HCT116 (cell line): Measurements from ENCODE around the gene COL18A1. TPM values are rescaled to one million over a fixed set of nuclear protein-coding genes. Genes with fewer than 3 reads are reported as not detected.

ENCODE experiments used
- ATAC-seq: fragments of 200-7000 bp; cut with Tn5 transposase; 2 replicates; pipeline ENCODE4 v1.9.1; 2020; ENCODE audit warnings: mild to moderate bottlenecking, moderate library complexity
- BruUV-seq: library from RNA; stranded (reverse); fragments of 400-500 nt; replicated peaks from 2 replicates; lab custom pipeline; 2021; lab: Mats Ljungman, UMichigan
- CTCF ChIA-PET: fragments of 300-600 bp; sonication (Branson Sonifier 250); formaldehyde crosslinking; loops from one replicate; lab custom pipeline; 2021; ENCODE audit warnings: antibody characterized with exemption; lab: Charles Lee
- POLR2A ChIA-PET: fragments of 300-600, 350-600 bp; sonication (Branson Sonifier 250); formaldehyde crosslinking; loops from one replicate; lab custom pipeline; 2021; ENCODE audit warnings: antibody characterized with exemption; lab: Charles Lee
- RAD21 ChIA-PET, 2 experiments: fragments of 300-600 bp; sonication (Branson Sonifier 250); formaldehyde crosslinking; loops; one replicate each; lab custom pipeline; 2023; ENCODE audit warnings: low total read pairs in 2 of 2; ENCODE audit not compliant: uncharacterized antibody in 2 of 2, unreplicated experiment in 2 of 2, low non-redundant PET in 1 of 2; lab: Charles Lee
- DNase-seq: peaks from one replicate; pipeline ENCODE4 v3.0.0-alpha.2; 2010; ENCODE audit warnings: low read depth, low spot score
- H2AFZ ChIP-seq: fragments of 200-600 bp; shearing (Covaris generic), sonication (generic); 2 replicates; pipeline ENCODE4 v1.6.1; 2017; ENCODE audit warnings: low read depth, mixed run types, mixed read lengths, antibody characterized with exemption, low read length; ENCODE audit not compliant: poor library complexity, severe bottlenecking
- H3K27ac ChIP-seq: 2 replicates; pipeline ENCODE4 v1.5.1; 2012; ENCODE audit warnings: low read depth, low read length
- H3K27me3 ChIP-seq: fragments of 200-600 bp; sonication (generic); 2 replicates; pipeline ENCODE4 v1.6.1; 2016; ENCODE audit warnings: mixed run types, low read length, mixed read lengths; ENCODE audit not compliant: insufficient read depth
- H3K36me3 ChIP-seq, 2 experiments: fragments of 200-500 bp in 1 of 2; fragments of 200-600 bp in 1 of 2; sonication (Bioruptor generic) in 1 of 2; sonication (generic) in 1 of 2; 2 replicates each; pipeline versions ENCODE4 v1.5.1 to v1.6.1; 2014 to 2016; ENCODE audit warnings: low read length in 2 of 2, inconsistent platforms in 1 of 2, mixed read lengths in 1 of 2, mixed run types in 1 of 2; ENCODE audit not compliant: insufficient read depth in 2 of 2, control insufficient read depth in 1 of 2
- H3K4me1 ChIP-seq, 2 experiments: fragments of 200-600 bp in 1 of 2; sonication (generic) in 1 of 2; 2 replicates each; pipeline versions ENCODE4 v1.5.1 to v1.6.1; 2012 to 2017; ENCODE audit warnings: low read length in 2 of 2, inconsistent platforms in 1 of 2, mild to moderate bottlenecking in 1 of 2, mixed read lengths in 1 of 2, mixed run types in 1 of 2, moderate library complexity in 1 of 2; ENCODE audit not compliant: insufficient read depth in 2 of 2, control insufficient read depth in 1 of 2
- H3K4me2 ChIP-seq: fragments of 200-600 bp; sonication (generic); 2 replicates; pipeline ENCODE4 v1.6.1; 2017; ENCODE audit warnings: mixed run types, low read length, mixed read lengths
- H3K4me3 ChIP-seq, 2 experiments: fragments of 200-600 bp in 1 of 2; sonication (generic) in 1 of 2; replicated peaks in 1 of 2; 2 replicates each; pipeline ENCODE4 v1.5.1; 2011 to 2016; ENCODE audit warnings: low read length in 2 of 2, control low read depth in 1 of 2, low read depth in 1 of 2, mild to moderate bottlenecking in 1 of 2, mixed read lengths in 1 of 2, mixed run types in 1 of 2
- H3K79me2 ChIP-seq: fragments of 200-600 bp; sonication (generic); 2 replicates; pipeline ENCODE4 v1.6.1; 2017; ENCODE audit warnings: mild to moderate bottlenecking, mixed run types, low read length, moderate library complexity, mixed read lengths; ENCODE audit not compliant: insufficient read depth
- H3K9ac ChIP-seq: fragments of 200-600 bp; sonication (generic); 2 replicates; pipeline ENCODE4 v1.6.1; 2016; ENCODE audit warnings: low read length, mixed read lengths
- H3K9me2 ChIP-seq: fragments of 200-600 bp; sonication (generic), shearing (Covaris generic); 2 replicates; pipeline ENCODE4 v1.6.1; 2017; ENCODE audit warnings: mixed run types, mild to moderate bottlenecking, moderate library complexity; ENCODE audit not compliant: insufficient read depth
- H3K9me3 ChIP-seq, 2 experiments: fragments of 200-500 bp in 1 of 2; fragments of 200-600 bp in 1 of 2; sonication (Bioruptor generic) in 1 of 2; sonication (generic) in 1 of 2; 2 replicates each; pipeline ENCODE4 v1.6.1; 2014 to 2017; ENCODE audit warnings: low read length in 2 of 2, mixed read lengths in 2 of 2, inconsistent platforms in 1 of 2, low read depth in 1 of 2, mild to moderate bottlenecking in 1 of 2, mixed run types in 1 of 2, moderate library complexity in 1 of 2; ENCODE audit not compliant: control insufficient read depth in 1 of 2, insufficient read depth in 1 of 2
- H4K20me1 ChIP-seq: fragments of 200-600 bp; sonication (generic), shearing (Covaris generic); 2 replicates; pipeline ENCODE4 v1.6.1; 2017; ENCODE audit warnings: mixed run types, mild to moderate bottlenecking, moderate library complexity; ENCODE audit not compliant: insufficient read depth
- CBX3 ChIP-seq: IDR thresholded peaks from 2 replicates; pipeline ENCODE4 v1.6.1; 2012; ENCODE audit warnings: low read depth
- CEBPB ChIP-seq: IDR thresholded peaks from 2 replicates; pipeline ENCODE4 v1.6.1; 2012; ENCODE audit warnings: low read depth
- CTCF ChIP-seq, 3 experiments: fragments of 200-600 bp in 1 of 3; sonication (generic) in 1 of 3; IDR thresholded peaks in 2 of 3; conservative IDR thresholded peaks in 1 of 3; 2 replicates each; pipeline ENCODE4 v1.5.1; 2012 to 2017; ENCODE audit warnings: low read depth in 2 of 3, low read length in 2 of 3, antibody characterized with exemption in 1 of 3, borderline replicate concordance in 1 of 3, control low read depth in 1 of 3, mild to moderate bottlenecking in 1 of 3, mixed read lengths in 1 of 3, mixed run types in 1 of 3, moderate library complexity in 1 of 3; ENCODE audit not compliant: insufficient read depth in 1 of 3
- EGR1 ChIP-seq: IDR thresholded peaks from 2 replicates; pipeline ENCODE4 v1.6.1; 2012; ENCODE audit warnings: low read depth
- ELF1 ChIP-seq: IDR thresholded peaks from 2 replicates; pipeline ENCODE4 v1.6.1; 2012; ENCODE audit warnings: low read depth, borderline replicate concordance
- EZH2 ChIP-seq: fragments of 200-600 bp; sonication (generic); IDR thresholded peaks from 2 replicates; pipeline ENCODE4 v1.6.1; 2017; ENCODE audit warnings: antibody characterized with exemption, mixed run types
- EZH2phosphoT487 ChIP-seq: fragments of 200-600 bp; IDR thresholded peaks from 2 replicates; pipeline ENCODE4 v1.6.1; 2018; ENCODE audit warnings: antibody characterized with exemption, borderline replicate concordance
- JUND ChIP-seq: IDR thresholded peaks from 2 replicates; pipeline ENCODE4 v1.6.1; 2012
- POLR2A ChIP-seq: IDR thresholded peaks from 2 replicates; pipeline ENCODE4 v1.7.0; 2011; ENCODE audit warnings: borderline replicate concordance; ENCODE audit not compliant: insufficient read depth, insufficient read length; ENCODE audit errors: extremely low read depth
- POLR2AphosphoS5 ChIP-seq: IDR thresholded peaks from 2 replicates; pipeline ENCODE4 v1.6.1; 2011; ENCODE audit warnings: mild to moderate bottlenecking, low read depth, low read length, moderate library complexity
- REST ChIP-seq: IDR thresholded peaks from 2 replicates; pipeline ENCODE4 v1.6.1; 2012; ENCODE audit warnings: low read depth
- SIN3A ChIP-seq: IDR thresholded peaks from 2 replicates; pipeline ENCODE4 v1.6.1; 2012; ENCODE audit warnings: low read depth
- TCF7L2 ChIP-seq: IDR thresholded peaks from 2 replicates; pipeline ENCODE4 v1.7.0; 2011; ENCODE audit warnings: borderline replicate concordance, inconsistent platforms; ENCODE audit not compliant: insufficient read depth, insufficient read length; ENCODE audit errors: extremely low read depth
- YY1 ChIP-seq: IDR thresholded peaks from 2 replicates; pipeline ENCODE4 v1.6.1; 2011; ENCODE audit warnings: low read length, low read depth, moderate library complexity, mild to moderate bottlenecking; ENCODE audit not compliant: insufficient replicate concordance; ENCODE audit errors: extremely low read depth
- intact Hi-C: fragments of 100-400 bp; cut with micrococcal nuclease; formaldehyde crosslinking; loops from 2 replicates; pipeline ENCODE4 v1.10.0; 2022
- total RNA-seq: library from RNA; stranded (reverse); gene quantifications from one replicate; pipeline ENCODE4 v1.2.1, GENCODE V29; 2021; ENCODE audit not compliant: unreplicated experiment
- TF ChIP-seq, protein P1 (sequence below): IDR thresholded peaks from 2 replicates; pipeline ENCODE4 v1.6.1; 2012
- TF ChIP-seq, protein P2 (sequence below): IDR thresholded peaks from 2 replicates; pipeline ENCODE4 v1.6.1; 2012

COL18A1 gene
- total RNA-seq, 1 experiment from 2014 or later: 59.5 TPM

GRCh38 chr21:45497846-45498645 lies 93.1 kb downstream of the COL18A1 start:
- no peak for DNase-seq
- H4K20me1 ChIP-seq: no peaks in the 10 kb centered on the region
- H3K27ac ChIP-seq: no peak overlapping the region
- CTCF ChIA-PET: no interaction called here
- no peak overlapping the region for H3K9ac ChIP-seq
- peaks cover 0 to 10% of the 10 kb centered on the region in 2 experiments; a peak in 2 of 4 replicates for H3K36me3 ChIP-seq
- no peak for TF ChIP-seq TCF7L2
- no peak for TF ChIP-seq EGR1
- no peak for TF ChIP-seq POLR2AphosphoS5
- TF ChIP-seq CBX3: no peak
- TF ChIP-seq YY1: no peak
- no peak for TF ChIP-seq POLR2A
- TF ChIP-seq JUND: no peak
- no peak for TF ChIP-seq REST
- TF ChIP-seq CEBPB: no peak
- TF ChIP-seq SIN3A: no peak
- TF ChIP-seq CTCF (IDR thresholded peaks at IDR 0.05 in 2 of 3, conservative IDR thresholded peaks at IDR 0.05 in 1 of 3; ENCODE audit: borderline replicate concordance in 1 of 3, insufficient read depth in 1 of 3, low read depth in 2 of 3, low read length in 2 of 3): no peak
- TF ChIP-seq, protein P1, sequence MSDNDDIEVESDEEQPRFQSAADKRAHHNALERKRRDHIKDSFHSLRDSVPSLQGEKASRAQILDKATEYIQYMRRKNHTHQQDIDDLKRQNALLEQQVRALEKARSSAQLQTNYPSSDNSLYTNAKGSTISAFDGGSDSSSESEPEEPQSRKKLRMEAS: no peak
- no peak for TF ChIP-seq EZH2phosphoT487
- no peak for TF ChIP-seq ELF1
- TF ChIP-seq, protein P2, sequence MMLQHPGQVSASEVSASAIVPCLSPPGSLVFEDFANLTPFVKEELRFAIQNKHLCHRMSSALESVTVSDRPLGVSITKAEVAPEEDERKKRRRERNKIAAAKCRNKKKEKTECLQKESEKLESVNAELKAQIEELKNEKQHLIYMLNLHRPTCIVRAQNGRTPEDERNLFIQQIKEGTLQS: no peak
- no peak for TF ChIP-seq EZH2
- TF ChIP-seq, all 23 proteins: peak for 0
- ATAC-seq: no peak
- Histone ChIP-seq H3K4me1 (no peaks in the 10 kb centered on the region), H3K9me3 (no peaks in the 10 kb centered on the region), H3K79me2 (no peaks in the 10 kb centered on the region), H3K27me3 (no peaks in the 10 kb centered on the region), H2AFZ (no peak overlapping the region), H3K4me2 (no peak overlapping the region), H3K4me3 (no peak overlapping the region), H3K9me2 (no peaks in the 10 kb centered on the region)
- RAD21 ChIA-PET: no interaction called here
- intact Hi-C loops: no loop called here
- BruUV-seq: no TSS peak
- POLR2A ChIA-PET: no interaction called here
